Measurements from ENCODE around the gene RPS10.

DNA sequence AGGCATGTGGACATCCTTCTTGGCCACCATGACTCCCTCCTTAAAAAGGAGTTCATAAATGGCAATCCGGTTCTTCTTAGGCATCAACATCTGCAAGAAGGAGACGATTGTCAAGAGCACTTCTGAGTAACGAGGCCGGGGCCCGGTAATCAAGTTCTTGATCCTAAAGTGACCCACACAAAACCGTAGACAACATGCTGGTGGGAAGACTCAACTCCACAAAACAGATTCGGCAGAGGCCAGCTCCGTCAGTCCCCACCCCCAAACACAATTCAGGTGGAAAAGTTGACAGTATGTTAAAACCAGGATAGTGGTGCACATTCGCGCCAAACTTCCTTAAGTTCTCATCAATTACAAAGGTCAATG, 754 bp downstream of the RPS10 start:
- TF ChIP-seq CTCF (conservative IDR thresholded peaks at IDR 0.05 in 1 of 2, IDR thresholded peaks at IDR 0.05 in 1 of 2; ENCODE audit: low read depth in 1 of 2, low read length in 2 of 2) = no peak
- TF ChIP-seq EZH2 (IDR thresholded peaks at IDR 0.05; ENCODE audit: low read length, missing control alignments) = no peak

Data from fibroblast of lung (primary cell).